Fibroblast of the aortic adventitia (primary cell): ENCODE data around the gene AADAT. TPM values are rescaled to one million over a fixed set of nuclear protein-coding genes. Genes with fewer than 3 reads are reported as not detected.
"Not testable (repeated sequence)": the region's sequence is repeated elsewhere in the genome, so short reads cannot be mapped to it uniquely, and the experiment has no call there.

Source experiments
- DNase-seq: peaks from one replicate; pipeline ENCODE4 v3.0.0-alpha.2; 2010; ENCODE audit warnings: low read depth
- H3K4me3 ChIP-seq: 2 replicates; pipeline ENCODE4 v1.5.1; 2011; ENCODE audit warnings: low read depth, mild to moderate bottlenecking, control low read depth, low read length, moderate library complexity
- total RNA-seq: library from RNA; depleted of rRNA; stranded (reverse); fragments of >200 nt; gene quantifications from 2 replicates; pipeline ENCODE4 v1.2.3, GENCODE V29; 2012; ENCODE audit warnings: low replicate concordance
- TF ChIP-seq, protein P1 (sequence below): IDR thresholded peaks from 2 replicates; pipeline ENCODE4 v1.5.1; 2011; ENCODE audit warnings: mild to moderate bottlenecking, low read length, control low read depth, inconsistent platforms; ENCODE audit not compliant: insufficient read depth

AADAT gene
- total RNA-seq, 1 donor, result 6.2 TPM

DNA sequence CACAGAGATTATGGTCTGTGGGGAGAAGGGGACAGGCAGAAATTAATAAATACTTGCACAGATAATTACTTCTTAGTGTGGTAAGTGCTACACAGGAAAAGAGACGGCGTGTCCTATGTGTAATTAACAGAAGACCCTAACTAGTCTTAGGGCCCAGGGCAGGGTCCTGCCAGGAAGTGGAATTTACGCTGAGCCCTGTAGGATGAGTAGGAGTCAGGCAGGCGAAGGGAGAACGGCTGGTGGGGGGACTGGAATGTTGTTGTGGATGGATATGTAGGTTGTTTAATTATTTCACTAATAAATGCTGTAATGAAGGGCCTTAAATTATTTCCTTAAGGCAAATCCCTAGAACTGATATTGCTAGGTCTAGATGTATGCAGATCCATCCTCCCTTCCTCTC lies 36.8 kb downstream of the AADAT start:
- DNase-seq, result no peak
- TF ChIP-seq, protein P1, sequence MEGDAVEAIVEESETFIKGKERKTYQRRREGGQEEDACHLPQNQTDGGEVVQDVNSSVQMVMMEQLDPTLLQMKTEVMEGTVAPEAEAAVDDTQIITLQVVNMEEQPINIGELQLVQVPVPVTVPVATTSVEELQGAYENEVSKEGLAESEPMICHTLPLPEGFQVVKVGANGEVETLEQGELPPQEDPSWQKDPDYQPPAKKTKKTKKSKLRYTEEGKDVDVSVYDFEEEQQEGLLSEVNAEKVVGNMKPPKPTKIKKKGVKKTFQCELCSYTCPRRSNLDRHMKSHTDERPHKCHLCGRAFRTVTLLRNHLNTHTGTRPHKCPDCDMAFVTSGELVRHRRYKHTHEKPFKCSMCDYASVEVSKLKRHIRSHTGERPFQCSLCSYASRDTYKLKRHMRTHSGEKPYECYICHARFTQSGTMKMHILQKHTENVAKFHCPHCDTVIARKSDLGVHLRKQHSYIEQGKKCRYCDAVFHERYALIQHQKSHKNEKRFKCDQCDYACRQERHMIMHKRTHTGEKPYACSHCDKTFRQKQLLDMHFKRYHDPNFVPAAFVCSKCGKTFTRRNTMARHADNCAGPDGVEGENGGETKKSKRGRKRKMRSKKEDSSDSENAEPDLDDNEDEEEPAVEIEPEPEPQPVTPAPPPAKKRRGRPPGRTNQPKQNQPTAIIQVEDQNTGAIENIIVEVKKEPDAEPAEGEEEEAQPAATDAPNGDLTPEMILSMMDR, result no peak
- no peak overlapping the region for H3K4me3 ChIP-seq

DNA sequence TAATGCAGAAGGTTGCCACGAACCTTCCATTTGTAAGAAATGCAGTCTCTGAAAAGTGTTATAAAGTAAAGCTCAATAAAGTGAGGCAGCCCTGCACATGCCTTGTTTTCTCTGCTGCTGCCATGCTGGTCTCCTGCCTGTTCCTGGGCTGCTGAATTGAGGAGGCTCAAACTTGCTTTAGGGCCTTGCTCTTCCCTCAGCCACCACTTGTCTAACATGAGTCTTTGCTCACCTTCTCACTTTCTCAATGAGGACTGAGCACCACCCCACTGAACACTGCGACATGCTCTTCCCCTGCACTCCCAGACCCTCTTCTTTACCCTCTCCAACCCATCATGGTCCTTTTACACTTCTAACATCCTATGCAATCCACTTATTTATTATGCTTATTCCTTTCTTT lies 38.4 kb downstream of the AADAT start:
- no peak overlapping the region for H3K4me3 ChIP-seq
- DNase-seq, result no peak
- TF ChIP-seq, protein P1, result no peak

DNA sequence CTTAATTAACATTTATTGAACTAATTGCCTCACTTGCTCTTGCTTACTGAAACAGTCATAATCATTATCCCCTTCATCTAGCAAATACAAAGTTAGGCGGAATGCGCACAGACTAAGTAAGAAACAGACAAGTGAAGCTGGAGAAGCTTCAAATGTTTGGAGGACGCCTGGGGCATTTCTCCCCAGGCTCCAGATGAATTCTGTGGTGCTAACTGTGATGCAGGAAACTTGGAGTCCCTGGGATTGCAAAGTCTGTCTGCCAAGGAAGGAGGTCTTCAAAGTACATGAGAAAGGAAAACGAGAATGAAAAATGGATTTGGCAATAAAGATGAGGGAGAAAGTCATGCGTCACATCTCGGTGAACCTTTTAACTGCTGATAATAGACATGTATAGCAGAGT lies 40.0 kb downstream of the AADAT start:
- no peak overlapping the region for H3K4me3 ChIP-seq
- DNase-seq, result no peak
- TF ChIP-seq, protein P1, result no peak

DNA sequence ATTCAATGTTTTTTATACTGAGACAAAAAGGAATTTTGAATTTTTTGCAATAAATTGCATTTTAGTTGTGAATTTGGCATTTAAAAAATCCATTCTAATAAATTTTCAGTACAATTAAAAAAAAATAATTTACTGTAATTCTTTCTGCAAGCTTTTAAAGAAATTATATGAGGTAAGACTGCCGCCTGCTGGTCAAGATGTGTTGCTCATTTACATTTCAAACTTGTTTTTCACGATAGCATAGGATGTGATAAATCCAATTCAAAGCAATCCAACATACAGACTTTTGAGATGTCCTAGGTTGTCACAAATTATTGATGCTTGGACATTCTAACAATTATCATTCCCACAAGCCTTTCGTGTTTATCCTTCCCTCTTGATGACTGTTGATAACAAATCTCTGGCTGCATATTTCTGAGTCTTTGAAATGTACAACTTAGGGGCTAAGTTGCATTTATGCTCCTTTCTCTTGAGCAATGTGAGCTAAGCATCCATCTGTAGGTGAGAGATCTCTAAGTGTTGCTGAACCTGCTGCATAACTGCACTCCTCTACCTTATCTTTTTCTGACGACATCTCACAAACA lies 41.9 kb downstream of the AADAT start:
- H3K4me3 ChIP-seq, result no peak overlapping the region
- DNase-seq, result peak; percentile 86
- TF ChIP-seq, protein P1, result peak; percentile 67

DNA sequence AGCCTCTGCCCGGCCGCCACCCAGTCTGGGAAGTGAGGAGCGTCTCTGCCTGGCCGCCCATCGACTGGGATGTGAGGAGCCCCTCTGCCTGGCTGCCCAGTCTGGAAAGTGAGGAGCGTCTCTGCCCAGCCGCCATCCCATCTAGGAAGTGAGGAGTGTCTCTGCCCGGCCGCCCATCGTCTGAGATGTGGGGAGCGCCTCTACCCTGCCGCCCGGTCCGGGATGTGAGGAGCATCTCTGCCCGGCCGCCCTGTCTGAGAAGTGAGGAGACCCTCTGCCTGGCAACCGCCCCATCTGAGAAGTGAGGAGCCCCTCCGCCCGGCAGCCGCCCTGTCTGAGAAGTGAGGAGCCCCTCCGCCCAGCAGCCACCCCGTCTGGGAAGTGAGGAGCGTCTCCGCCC lies 43.6 kb downstream of the AADAT start:
- not testable (repeated sequence) for DNase-seq, H3K4me3 ChIP-seq

GRCh38 chr4:170040031-170040680 lies 49.6 kb downstream of the AADAT start:
- no peak overlapping the region for H3K4me3 ChIP-seq
- TF ChIP-seq, protein P1, result no peak
- no peak for DNase-seq

DNA sequence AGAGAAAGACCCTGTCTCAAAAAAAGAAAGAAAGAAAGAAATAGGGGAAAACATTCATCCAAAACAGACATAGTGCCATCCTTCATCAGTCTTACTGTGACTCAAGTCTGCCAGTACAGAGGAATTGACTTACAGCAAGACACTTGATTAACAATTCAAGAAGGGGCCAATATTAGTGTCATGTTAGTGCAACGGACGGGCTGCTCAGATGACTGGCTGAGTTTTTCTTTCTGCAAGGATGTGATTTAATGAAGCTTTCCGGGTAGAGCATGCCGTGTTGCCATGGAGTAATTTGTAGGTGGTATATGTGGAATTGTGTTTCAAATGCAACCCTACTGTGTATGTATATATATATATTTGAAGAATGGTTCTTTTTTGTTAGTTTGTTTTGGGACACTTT lies 51.0 kb downstream of the AADAT start:
- TF ChIP-seq, protein P1, result no peak
- DNase-seq, result no peak

More for the DNA sequence above, 51.0 kb downstream of the AADAT start:
- no peak overlapping the region for H3K4me3 ChIP-seq
